Measurements from ENCODE around the gene ITGAL. TPM values are rescaled to one million over a fixed set of nuclear protein-coding genes. Genes with fewer than 3 reads are reported as not detected.

The ITGAL gene
- total RNA-seq, 1 donor from 2014 or later = not detected

GRCh38 chr16:30541502-30542329, 69.2 kb downstream of the ITGAL start:
- TF ChIP-seq CTCF (IDR thresholded peaks at IDR 0.05; ENCODE audit: partially characterized antibody, unreplicated experiment) = no peak
- Mint-ChIP-seq H3K4me1 (ENCODE audit: low read depth, unreplicated experiment) (no peaks in the 10 kb centered on the region), H3K27me3 (ENCODE audit: unreplicated experiment) (peaks cover 3% of the 10 kb centered on the region), H3K36me3 (ENCODE audit: unreplicated experiment) (no peaks in the 10 kb centered on the region), H3K27ac (ENCODE audit: unreplicated experiment) (no peak overlapping the region), H3K9me3 (ENCODE audit: unreplicated experiment) (no peaks in the 10 kb centered on the region), H3K4me3 (ENCODE audit: unreplicated experiment) (no peak overlapping the region)
- DNase-seq = no peak

- Mint-ChIP-seq H3K9me3 (ENCODE audit: unreplicated experiment) (peaks cover 2% of the 10 kb centered on the region), H3K4me1 (ENCODE audit: low read depth, unreplicated experiment) (no peaks in the 10 kb centered on the region), H3K4me3 (ENCODE audit: unreplicated experiment) (no peak overlapping the region), H3K27ac (ENCODE audit: unreplicated experiment) (no peak overlapping the region), H3K36me3 (ENCODE audit: unreplicated experiment) (no peaks in the 10 kb centered on the region), H3K27me3 (ENCODE audit: unreplicated experiment) (peaks cover 5% of the 10 kb centered on the region)
- DNase-seq = no peak
- no peak for TF ChIP-seq CTCF (IDR thresholded peaks at IDR 0.05; ENCODE audit: partially characterized antibody, unreplicated experiment)
These were observed 70.5 kb downstream of the ITGAL start for GRCh38 chr16:30543067-30543466.

GRCh38 chr16:30546115-30546514, 73.6 kb downstream of the ITGAL start:
- no peak overlapping the region for H3K4me3 Mint-ChIP-seq (ENCODE audit: unreplicated experiment)
- H3K36me3 Mint-ChIP-seq (ENCODE audit: unreplicated experiment) = no peaks in the 10 kb centered on the region
- no peaks in the 10 kb centered on the region for H3K4me1 Mint-ChIP-seq (ENCODE audit: low read depth, unreplicated experiment)
- H3K9me3 Mint-ChIP-seq (ENCODE audit: unreplicated experiment) = peaks cover 5% of the 10 kb centered on the region
- H3K27me3 Mint-ChIP-seq (ENCODE audit: unreplicated experiment) = peaks cover 7% of the 10 kb centered on the region
- H3K27ac Mint-ChIP-seq (ENCODE audit: unreplicated experiment) = no peak overlapping the region
- no peak for TF ChIP-seq CTCF (IDR thresholded peaks at IDR 0.05; ENCODE audit: partially characterized antibody, unreplicated experiment)
- DNase-seq = no peak

GRCh38 chr16:30548416-30549253, 76.1 kb downstream of the ITGAL start:
- Mint-ChIP-seq H3K27me3 (ENCODE audit: unreplicated experiment) (peaks cover 7% of the 10 kb centered on the region), H3K4me1 (ENCODE audit: low read depth, unreplicated experiment) (no peaks in the 10 kb centered on the region), H3K4me3 (ENCODE audit: unreplicated experiment) (no peak overlapping the region), H3K27ac (ENCODE audit: unreplicated experiment) (no peak overlapping the region), H3K9me3 (ENCODE audit: unreplicated experiment) (peaks cover 5% of the 10 kb centered on the region), H3K36me3 (ENCODE audit: unreplicated experiment) (peaks cover 3% of the 10 kb centered on the region)
- no peak for TF ChIP-seq CTCF (IDR thresholded peaks at IDR 0.05; ENCODE audit: partially characterized antibody, unreplicated experiment)
- no peak for DNase-seq
